ENCODE data around the gene SFMBT2.

SFMBT2 gene

GRCh38 chr10:7282457-7282856, 128.4 kb downstream of the SFMBT2 start:
- TF ChIP-seq CTCF (IDR thresholded peaks at IDR 0.05): no peak

- TF ChIP-seq CTCF (IDR thresholded peaks at IDR 0.05): no peak
Measured at GRCh38 chr10:7281429-7281828, 129.4 kb downstream of the SFMBT2 start.

DNA sequence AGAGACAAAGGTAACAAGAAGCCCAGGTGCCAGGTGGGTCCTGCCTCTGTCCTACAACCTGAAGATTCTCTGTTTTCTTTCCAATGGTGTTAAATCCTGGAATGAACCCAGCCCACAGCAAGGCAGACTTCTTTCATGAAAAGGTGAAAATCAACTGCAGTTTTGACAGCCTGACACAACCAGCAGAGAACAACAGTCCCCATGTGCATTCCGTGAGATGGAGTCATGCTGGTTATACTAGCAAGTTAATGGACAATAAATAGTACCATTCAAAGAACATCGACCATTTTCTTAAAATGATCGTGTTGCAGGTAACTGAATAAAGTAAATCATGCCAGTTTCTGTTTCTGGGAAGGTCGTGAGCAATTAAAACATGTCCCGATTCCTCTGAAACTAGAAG, 131.5 kb downstream of the SFMBT2 start:
- no peak for TF ChIP-seq CTCF (IDR thresholded peaks at IDR 0.05)

GRCh38 chr10:7277867-7278266, 133.0 kb downstream of the SFMBT2 start:
- no peak for TF ChIP-seq CTCF (IDR thresholded peaks at IDR 0.05)

DNA sequence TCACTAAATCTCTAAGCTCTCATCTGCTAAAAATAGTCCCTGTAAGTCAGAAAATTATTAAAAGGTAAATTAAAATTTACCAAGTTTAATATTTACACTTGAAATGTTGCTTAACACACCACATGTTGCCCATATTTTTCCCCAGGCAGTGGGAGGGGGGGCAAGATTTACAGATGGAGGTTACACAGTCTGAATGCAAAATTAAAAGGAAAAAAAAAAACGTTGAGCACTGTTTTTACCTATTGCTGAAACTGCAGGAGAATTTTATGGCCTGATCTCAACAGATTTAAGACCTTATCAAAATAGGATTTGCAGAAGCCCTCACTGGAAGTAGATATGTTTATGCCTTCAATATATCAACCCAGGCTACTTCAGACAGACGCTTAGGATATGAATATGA, 133.4 kb downstream of the SFMBT2 start:
- no peak for TF ChIP-seq CTCF (IDR thresholded peaks at IDR 0.05)

DNA sequence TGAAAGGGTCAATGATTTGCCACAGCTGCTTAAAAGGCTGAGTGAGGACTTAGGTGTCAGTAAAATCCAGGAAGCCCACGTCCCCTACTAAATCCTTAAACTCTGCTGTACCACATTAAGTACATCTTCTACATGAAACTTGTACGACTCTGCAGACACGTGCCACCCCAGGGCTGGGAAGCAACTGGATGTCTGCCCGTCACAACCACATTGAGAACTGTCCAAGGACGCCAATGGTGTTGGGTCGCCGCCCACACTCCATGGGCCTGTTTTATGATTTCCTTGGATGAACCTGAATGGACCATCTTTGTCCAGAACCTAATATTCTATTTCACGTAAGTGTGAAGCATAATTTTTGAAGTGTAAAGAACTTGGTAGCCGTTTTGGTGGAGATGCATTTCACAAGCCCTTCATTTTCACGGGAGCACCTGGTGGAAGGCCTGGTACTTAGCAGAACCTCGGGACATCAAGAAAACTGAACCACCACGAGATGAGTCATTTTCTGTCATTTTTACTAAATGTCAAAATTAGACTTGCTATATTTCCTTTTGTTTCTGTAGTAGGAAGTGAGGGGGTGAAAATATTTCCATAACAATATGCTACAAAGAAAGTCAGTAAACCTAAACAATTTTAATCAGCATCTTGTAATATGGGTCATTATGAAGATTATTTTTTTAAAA, 134.9 kb downstream of the SFMBT2 start:
- no peak for TF ChIP-seq CTCF (IDR thresholded peaks at IDR 0.05)

GRCh38 chr10:7274293-7274692, 136.5 kb downstream of the SFMBT2 start:
- no peak for TF ChIP-seq CTCF (IDR thresholded peaks at IDR 0.05)

- TF ChIP-seq CTCF (IDR thresholded peaks at IDR 0.05): no peak
Measured at GRCh38 chr10:7272008-7272407, 138.8 kb downstream of the SFMBT2 start.

Measured in LNCAP (cell line).